Hematopoietic multipotent progenitor cell treated with erythropoietin and hydrocortisone succinate and interleukin-3 and kit ligand, for 17 days (in vitro differentiated cells): ENCODE results near the gene CNP.
A peak's percentile ranks its signal among the peaks of the same experiment; 100 is the strongest.

Experiments
- DNase-seq: peaks from one replicate; pipeline ENCODE4 v3.0.0-alpha.2; 2015; ENCODE audit warnings: low spot score

Gene CNP

DNA sequence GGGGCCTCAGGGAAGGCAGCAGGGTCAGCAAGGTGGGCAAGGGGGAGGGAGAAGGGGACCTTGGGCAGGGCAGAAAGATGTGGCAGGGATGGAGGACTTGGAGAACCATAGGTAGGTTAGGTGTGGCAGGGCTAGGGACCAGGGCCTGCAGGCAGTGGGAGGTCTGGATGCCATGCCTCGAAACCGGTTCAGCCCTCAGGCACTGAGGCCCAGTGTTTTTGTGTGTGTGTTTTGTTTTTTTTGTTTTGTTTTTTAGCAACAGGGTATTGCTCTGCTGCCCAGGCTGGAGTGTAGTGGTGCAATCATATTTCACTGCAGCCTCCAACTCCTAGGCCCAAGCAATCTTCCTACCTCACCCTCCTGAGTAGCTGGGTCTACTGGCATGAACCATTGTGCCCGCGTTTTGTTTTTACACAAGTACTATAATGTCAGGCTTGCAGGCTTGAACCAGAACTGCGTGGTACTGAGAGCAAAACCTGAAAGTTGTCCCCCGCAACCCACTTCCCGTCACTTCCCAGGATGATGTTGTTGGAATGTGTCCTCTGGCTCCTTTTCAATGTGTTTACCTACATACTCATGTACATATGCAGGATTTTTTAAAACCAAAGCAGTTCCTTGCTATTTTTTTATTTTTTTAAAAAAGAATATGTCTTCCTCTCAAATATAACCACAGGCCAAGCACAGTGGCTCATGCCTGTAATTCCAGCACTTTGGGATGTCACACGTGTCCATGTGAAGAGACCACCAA lies 23.8 kb upstream of the CNP start:
- no peak for DNase-seq

DNA sequence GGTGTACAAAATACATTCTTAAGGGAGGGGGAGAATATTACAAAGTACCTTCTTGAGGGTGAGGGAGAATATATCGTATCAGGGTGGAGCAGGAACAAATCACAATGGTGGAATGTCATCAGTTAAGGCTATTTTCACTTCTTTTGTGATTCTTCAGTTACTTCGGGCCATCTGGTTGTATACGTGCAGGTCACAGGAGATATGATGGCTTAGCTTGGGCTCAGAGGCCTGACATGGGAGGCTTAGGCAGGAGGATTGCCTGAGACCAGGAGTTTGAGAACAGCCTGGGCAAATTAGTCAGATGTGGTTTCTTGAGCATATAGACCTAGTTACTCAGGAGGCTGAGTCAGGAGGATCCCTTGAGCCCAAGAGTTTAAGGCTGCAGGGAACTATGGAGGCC lies 23.1 kb upstream of the CNP start:
- no peak for DNase-seq

DNA sequence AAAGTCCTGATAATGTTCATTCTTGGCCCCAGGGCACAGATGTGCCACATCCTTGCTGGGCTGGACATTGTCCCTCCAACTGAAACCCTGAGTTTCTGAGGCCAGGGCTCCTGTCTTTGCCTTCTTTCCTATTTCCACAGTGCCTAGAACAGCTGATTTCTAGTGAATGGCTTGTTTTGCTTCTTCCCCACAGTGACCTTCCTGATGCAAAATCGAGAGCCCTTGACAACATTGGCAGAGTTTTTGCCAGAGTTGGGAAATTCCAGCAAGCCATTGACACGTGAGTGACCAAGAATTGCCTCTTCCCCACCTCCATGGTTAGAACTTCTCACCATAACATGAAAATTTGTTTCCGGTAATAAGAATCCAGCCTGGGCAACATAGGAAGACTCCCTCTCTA lies 21.7 kb upstream of the CNP start:
- DNase-seq: no peak

DNA sequence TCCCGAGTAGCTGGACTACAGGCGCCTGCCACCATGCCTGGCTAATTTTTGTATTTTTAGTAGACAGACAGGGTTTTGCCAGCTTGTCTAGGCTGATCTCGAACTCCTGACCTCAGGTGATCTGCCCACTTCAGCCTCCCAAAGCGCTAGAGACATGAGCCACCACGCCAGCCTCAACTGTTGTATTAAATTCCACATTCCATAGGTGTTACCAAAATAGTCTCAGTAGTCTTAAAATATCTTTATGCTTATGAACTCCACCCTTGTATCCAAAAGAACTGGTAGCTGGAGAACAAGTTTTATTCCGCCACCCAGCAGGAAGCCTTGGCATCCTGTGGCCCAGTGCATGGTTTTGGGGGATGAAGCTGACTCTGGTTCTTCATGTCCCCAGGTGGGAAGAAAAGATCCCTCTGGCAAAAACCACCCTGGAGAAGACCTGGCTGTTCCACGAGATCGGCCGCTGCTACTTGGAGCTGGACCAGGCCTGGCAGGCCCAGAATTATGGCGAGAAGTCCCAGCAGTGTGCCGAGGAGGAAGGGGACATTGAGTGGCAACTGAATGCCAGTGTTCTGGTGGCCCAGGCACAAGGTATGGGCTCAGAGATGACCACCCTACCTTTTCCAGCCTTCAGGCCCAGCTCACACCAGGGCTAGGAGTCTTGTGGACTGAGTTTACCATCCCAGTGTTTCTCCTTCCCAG lies 17.7 kb upstream of the CNP start:
- DNase-seq: no peak

DNA sequence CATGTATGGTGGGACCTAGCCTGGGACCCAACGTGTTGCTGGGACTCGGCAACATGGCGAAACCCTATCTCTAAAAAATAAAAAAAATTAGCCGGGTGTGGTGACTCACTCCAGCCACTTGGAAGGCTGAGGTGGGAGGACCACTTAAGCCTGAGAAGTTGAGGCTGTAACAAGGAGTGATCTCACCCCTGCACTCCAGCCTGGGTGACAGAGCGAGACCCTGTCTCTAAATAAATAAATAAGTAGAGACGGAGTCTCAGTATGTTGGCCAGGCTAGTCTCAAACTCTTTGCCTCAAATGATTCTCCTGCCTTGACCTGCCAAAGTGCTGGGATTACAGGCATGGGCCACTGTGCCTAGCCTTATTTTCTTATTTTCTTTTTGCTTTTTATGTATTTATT lies 10.1 kb upstream of the CNP start:
- DNase-seq: no peak

DNA sequence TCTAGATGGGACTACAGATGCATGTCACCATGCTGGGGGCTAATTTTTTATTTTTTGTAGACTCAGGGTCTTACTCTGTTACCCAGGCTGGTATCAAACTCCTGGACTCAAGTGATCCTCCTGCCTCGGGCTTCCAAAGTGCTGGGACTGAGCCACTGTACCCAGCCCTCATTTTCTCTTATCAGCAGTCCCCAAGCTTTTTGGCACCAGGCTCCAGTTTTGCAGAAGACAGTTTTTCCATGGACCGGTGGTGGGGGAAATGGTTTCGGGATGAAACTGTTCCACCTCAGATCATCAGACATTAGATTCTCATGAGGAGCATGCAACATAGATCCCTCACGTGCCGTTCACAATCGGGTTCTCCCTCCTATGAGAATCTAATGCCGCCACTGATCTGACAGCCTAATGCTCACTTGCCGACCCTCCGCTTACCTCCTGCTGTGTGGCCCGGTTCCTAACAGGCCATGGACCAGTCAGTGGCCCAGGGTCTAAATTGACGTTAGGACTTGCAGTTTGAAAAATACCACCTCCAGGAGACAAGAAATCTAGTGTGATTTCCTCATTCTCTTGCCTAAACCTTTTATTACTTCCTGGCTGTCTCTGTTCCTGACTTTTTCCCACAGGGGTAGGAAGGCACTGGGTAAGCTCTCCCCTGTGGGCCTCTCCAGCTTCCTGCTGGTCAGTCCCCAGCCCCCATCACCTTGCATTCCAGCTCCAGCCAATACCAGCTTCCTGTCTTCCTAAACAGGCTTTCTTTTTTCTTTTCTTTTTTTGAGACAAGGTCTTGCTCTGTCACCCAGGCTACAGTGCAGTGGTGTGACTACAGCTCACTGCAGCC lies 9.3 kb upstream of the CNP start:
- DNase-seq: peak; percentile 58

DNA sequence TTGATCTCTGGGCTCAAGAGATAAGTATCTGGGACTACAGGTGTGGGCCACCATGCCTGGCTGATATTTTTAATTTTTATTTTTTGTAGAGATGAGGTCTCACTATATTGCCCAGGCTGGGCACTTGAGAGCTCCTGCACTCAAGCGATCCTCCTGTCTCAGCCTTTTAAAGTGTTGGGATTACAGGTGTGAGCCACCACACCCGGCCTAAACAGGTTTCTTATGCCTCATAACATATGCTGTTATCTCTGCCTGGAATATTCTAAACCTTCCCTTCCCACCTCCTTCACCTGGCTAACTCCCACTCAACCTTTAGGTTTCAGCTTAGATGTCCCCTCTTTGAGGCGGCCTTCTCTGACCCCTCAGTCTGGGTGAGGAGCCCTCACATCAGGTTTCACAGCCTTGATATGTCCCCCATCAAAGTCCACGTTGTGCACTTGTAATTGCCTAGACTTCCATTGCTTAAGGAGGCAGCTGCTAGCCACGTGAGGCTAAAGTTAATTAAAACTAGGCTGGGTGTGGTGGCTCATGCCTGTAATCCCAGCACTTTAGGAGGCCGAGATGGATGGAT lies 8.6 kb upstream of the CNP start:
- DNase-seq: no peak

DNA sequence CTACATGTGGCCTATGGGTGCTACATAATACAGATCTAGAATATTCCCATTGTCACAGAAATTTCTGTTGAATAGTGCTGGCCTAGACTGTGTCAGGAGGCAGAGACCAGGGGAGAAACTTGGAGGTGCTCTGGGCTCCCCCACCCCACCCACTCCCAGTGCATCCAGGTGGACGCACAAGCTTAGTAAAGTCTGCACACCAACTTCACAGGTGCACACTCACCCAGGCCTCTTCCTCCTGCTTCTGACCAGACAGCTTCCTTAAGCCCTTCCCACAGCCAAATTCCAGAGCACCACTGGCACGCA lies 7.6 kb upstream of the CNP start:
- DNase-seq: no peak

DNA sequence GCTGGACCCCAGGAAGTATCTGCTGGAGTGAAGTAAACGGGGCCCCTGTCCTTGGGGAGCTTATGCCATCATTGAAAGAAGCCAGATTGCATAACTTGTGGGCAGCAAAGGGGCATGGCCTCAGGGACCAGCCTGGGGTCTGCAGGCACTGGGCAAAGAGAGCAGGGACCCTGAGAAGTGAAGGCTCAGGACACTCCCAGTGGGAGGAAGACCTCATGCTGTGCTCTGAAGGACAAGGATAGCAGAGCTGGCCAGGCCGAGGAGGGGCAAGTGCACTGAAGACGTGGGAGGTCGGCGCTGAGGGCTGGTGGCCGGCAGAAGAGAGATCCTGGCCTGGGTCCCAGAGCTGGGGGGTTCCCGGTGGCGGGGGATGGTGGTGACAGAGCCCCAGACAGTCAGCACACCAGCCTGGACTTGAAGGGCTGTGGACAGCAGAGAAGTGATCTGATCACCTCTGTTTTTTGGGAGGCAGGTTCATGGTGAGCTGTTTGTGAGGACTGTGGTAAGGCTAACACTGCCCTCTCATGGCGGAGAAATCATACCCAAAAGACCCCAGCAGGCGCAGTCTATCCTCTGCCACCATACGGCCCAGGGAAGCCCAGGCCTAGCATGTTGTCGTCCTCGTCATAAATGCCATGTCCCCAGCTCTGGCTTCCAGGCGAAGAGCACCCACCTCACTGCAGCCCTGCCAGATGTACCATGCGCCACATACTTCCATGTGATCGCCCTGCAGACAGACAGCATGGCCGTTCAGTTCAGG lies 7.1 kb upstream of the CNP start:
- peak; percentile 62 for DNase-seq

DNA sequence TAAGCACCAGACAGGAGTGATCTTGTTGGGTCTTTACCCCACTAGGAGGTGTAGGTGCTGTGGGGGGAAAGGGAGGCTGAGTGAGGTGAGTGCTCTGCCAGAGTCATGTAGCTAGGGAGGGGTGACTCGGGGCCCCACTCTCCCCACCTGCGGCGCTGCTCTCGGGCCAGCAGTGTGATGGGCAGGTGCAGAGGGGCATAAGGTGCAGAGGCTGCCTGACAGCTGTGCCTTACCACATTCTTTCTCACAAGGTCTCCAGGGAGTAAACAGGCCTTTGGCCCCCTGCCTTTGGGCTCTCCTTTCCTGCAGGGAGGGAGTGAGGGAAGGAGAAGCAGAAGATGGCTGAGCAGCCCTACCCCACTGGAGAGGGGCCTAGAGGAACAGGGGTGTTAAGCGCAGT lies 4.5 kb upstream of the CNP start:
- DNase-seq: no peak

DNA sequence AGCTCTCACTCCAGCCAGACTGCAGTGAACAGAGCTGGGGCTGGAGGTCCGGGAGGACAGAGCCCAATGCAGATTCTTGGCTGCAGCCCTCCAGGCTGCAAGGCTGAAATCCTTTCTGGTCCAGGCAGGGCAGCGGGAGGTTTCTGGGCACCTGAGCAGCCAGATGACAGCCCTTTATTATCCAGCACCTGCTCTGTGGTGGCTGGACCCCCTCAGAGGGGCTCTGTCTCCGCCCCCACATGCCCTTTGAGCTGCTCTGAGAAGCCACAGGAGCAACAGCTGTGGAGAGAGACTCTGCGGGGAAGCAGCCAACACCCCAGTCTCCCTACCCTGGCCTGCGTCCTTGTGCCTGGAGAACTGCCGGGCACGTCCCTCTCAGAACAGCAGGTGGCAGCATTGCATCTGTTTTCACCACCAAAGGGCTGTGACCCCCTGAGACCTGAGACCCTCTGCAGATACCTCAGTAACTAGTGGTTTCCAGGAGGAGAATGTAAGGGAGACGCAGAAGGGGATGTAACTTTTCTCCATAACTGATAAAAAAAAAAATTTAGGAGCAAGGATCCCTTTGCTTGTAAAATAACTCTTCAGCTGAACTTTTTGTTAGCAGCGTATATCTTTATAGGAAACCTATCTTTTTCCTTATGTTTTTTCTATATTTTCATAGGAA lies 3.7 kb upstream of the CNP start:
- peak; percentile 72 for DNase-seq

DNA sequence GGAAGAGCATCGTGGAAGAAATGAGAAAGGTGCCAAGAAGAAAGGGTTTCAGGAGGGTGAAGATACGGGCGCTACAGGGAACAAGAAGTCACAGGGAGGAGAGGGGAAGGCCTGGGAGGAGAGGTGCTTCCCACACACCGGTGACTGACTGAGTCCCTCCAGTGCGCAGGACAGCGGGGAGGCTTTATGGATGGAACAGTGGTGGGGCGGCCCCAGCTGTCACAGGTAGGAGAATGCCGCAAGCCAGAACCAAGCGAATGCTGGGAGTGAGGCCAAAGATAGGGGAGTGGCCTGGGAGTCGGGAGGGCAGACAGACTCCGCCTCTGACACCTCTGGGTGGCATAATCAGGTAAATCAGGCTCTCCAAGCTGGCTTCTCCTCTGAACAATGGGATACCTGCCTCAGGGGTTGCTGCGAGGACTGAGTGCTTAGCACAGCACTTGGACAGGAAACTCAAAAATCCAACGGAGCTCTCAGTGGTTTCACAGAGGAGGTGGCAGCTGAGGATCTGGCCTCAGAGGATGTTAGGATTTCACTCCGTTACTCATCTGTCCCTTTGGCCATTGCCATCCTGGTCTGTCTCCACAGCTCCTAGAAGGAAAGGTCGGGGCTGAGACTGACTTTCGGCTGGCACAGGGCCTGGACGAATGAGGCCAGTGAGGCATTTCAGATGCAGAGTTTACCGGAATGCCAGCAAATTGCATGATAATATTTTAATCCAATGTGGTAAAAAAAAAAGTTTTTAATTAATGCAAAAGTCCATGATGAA lies 717 bp upstream of the CNP start:
- peak; percentile 70 for DNase-seq

DNA sequence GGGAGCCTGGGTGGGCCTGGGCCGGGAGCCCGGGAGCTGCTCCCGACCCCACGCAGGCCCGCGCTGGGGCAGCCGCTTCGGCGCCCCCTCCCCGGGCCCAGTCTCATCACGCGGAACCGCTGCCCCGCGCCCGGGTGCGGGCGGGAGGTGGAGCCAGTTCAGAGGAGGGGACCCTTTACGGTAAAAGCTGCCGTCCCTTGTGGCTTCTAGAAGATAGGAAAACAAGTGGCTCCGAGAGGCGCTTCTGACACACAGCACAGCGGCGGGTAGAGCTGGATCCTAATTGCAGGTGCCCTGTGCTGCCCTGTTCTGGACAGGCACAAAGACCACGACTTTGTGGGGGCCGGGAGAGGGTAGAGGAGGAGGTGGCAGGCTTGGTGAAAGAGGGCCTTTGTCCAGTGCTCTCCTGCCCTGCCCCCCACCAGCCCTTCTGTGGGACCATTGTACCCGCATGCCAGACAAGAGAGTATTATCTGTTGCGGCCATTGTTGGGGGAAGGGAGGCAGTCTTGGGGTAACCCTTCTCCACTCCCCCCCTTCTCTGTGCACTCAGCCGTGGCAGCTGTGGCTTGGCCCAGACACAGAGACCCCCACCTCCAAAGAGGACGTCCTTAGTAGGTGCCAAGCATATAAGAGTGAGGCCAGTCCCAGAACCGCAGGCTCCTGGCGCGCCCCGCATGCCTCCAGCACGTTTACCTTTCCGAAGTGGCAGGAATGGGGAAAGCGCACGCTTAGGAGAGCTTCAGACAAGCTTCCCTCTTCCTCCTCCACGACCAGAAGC lies 736 bp downstream of the CNP start:
- DNase-seq: no peak

DNA sequence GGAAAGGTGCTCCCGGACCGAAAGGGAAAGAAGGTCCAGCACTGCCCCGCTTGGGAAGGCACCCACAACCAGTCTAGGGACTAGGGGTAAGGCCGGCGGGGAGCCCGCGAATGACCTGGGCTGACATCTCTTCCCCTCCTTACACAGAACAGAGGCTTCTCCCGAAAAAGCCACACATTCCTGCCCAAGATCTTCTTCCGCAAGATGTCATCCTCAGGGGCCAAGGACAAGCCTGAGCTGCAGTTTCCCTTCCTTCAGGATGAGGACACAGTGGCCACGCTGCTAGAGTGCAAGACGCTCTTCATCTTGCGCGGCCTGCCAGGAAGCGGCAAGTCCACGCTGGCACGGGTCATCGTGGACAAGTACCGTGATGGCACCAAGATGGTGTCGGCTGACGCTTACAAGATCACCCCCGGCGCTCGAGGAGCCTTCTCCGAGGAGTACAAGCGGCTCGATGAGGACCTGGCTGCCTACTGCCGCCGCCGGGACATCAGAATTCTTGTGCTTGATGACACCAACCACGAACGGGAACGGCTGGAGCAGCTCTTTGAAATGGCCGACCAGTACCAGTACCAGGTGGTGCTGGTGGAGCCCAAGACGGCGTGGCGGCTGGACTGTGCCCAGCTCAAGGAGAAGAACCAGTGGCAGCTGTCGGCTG lies 1.5 kb downstream of the CNP start:
- DNase-seq: no peak

DNA sequence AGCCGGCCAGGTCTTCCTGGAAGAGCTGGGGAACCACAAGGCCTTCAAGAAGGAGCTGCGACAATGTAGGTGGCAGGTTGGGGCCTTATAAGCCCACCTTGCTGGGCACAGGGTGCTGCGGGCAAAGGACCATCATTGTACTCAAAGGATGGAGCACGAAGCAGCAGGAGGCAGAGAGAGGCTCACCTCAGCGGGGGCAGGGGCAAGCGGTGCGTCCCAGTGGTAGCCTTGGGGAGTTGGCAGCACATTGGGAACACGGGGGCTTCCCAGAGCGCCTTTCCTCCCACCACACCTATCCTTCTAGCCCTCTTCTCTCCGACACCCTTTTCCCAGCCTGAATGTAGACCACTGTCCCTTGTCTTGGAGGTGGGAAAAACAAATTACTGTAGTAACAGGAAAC lies 2.1 kb downstream of the CNP start:
- DNase-seq: no peak

DNA sequence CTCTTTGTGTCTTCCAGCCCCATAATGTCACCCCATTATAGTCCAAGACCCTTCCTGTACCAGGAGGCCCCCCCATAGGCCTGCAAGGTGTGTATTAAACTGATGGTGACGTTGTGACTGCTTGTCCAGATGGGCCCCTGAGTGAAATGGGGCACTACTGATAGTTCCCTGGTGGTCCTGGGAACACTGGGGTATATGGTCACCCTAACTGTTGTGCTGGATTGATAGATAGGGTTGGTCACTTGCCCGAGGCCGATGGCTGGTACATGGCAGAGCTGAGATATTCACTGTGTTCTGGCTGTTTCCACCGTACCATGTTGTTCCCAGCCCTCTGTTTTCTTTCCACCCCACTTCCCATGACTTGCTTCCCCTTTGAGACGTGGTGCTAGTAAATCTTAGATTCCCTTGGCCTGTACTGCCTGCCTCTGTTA lies 4.3 kb downstream of the CNP start:
- no peak for DNase-seq

DNA sequence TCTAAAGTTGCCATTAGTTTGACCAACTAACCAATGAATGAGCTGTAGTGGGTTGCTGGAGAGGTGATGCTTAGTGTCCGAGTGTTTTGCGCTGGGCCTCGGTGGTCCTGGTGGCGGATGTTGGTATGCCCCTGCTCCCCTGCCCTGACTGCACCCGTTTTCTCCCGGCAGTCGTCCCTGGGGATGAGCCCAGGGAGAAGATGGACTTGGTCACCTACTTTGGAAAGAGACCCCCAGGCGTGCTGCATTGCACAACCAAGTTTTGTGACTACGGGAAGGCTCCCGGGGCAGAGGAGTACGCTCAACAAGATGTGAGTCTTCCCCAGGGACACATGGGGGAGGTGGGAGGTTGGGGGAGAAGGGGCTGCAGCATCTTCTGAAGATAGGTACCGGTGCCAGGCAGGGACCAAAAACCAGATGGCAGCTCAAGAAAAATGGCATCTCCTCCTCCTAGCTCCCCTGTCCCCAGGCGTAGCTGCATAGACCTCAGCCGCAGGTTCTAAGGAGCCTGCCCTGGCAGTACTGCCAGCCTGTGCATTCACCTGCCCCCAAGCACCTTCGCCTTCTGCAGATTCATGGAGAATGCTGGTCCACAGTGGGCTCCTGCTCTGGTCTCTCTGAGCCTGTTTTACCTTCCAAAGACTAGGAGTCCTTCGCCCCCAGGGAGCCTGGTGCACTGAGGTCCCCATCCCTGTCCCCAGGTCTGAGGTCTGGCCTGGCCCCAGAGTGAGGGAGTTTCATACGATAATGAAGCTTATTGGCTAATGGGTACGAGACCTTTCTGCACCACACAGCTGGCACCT lies 5.3 kb downstream of the CNP start:
- no peak for DNase-seq

DNA sequence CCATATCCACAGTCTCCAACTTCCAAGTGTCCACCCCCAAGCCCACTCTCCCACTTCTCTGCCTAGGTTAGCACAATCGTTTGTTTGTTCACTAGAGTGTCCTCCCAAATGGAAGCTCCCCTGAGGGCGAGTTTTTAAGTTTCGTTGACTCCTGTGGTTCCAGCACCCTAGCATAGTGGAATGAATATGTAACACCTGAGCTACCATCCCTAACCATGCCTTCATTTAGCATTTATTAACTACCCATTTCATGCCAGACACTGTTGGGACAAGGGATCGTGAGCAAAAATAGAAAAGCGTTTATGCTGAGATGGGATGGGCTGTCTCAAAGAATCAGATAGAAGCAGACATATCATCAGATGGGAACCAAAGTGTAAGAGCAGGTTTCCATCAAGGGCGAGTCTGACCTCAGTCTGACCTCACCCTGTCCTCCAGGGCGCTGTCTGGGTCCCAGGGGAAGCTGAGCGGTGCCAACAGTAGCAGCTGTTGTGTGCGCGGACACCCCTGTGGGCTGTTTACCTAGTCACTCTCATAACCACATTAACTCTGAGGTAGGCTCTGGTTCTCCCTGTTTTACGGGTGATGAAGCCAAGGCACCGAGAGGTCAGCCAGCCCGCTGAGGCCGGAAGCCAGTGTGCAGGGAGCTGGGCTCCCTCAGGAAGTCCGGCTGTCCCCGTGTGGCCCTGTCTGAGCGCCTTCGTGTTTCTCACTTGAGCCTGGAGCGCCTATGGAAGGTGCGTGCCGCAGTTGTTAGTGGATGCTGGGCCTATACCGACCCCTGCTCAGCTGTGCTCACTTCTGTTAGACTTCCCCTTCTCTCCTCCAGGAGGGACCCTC lies 6.2 kb downstream of the CNP start:
- no peak for DNase-seq
